Measurements from ENCODE around the gene AGMAT.

Gene AGMAT

GRCh38 chr1:15621975-15622374 lies 37.1 kb upstream of the AGMAT start:
- H2AFZ ChIP-seq (ENCODE audit: low read depth, low read length, severe bottlenecking), result no peak overlapping the region
- H3K27ac ChIP-seq (ENCODE audit: low read depth, low read length), result no peak overlapping the region
- no peaks in the 10 kb centered on the region for H3K9me2 ChIP-seq (replicated peaks; ENCODE audit: insufficient read depth, low read length)
- no peak overlapping the region for H3K4me2 ChIP-seq (ENCODE audit: low read depth, low read length, poor library complexity, severe bottlenecking)
- H3K27me3 ChIP-seq (ENCODE audit: low read length), result no peaks in the 10 kb centered on the region
- peaks cover 20% of the 10 kb centered on the region; the same call in 1 of the 2 replicates for H4K20me1 ChIP-seq (ENCODE audit: low read depth, low read length)
- no peaks in the 10 kb centered on the region for H3K9me3 ChIP-seq (ENCODE audit: insufficient read depth, low read length)
- peaks cover 96% of the 10 kb centered on the region for H3K79me2 ChIP-seq (ENCODE audit: insufficient read depth, low read length)
- H3K4me3 ChIP-seq (ENCODE audit: insufficient read depth, low read length, poor library complexity, severe bottlenecking), result no peak overlapping the region
- TF ChIP-seq CTCF (IDR thresholded peaks at IDR 0.05; ENCODE audit: insufficient read depth, low read length, poor library complexity, severe bottlenecking), result no peak
- no peak for TF ChIP-seq EZH2phosphoT487 (conservative IDR thresholded peaks at IDR 0.05; ENCODE audit: low read length)
- H3K36me3 ChIP-seq (ENCODE audit: low read length), result 0 out of 2 replicates have a peak, but pooled peaks cover 2% of the 10 kb centered on the region
- peaks cover 8% of the 10 kb centered on the region for H3F3A ChIP-seq (ENCODE audit: insufficient read depth)
- H3K9ac ChIP-seq (ENCODE audit: low read length), result no peak overlapping the region

GRCh38 chr1:15620902-15621682 lies 36.2 kb upstream of the AGMAT start:
- no peak for TF ChIP-seq EZH2phosphoT487 (conservative IDR thresholded peaks at IDR 0.05; ENCODE audit: low read length)
- no peak for TF ChIP-seq CTCF (IDR thresholded peaks at IDR 0.05; ENCODE audit: insufficient read depth, low read length, poor library complexity, severe bottlenecking)
- Histone ChIP-seq H3K79me2 (ENCODE audit: insufficient read depth, low read length) (peaks cover 87% of the 10 kb centered on the region), H3K4me2 (ENCODE audit: low read depth, low read length, poor library complexity, severe bottlenecking) (peak overlapping the region; percentile 31), H3K36me3 (ENCODE audit: low read length) (no peaks in the 10 kb centered on the region), H3K9me3 (ENCODE audit: insufficient read depth, low read length) (no peaks in the 10 kb centered on the region), H3K9me2 (replicated peaks; ENCODE audit: insufficient read depth, low read length) (no peaks in the 10 kb centered on the region), H3K4me3 (ENCODE audit: insufficient read depth, low read length, poor library complexity, severe bottlenecking) (no peak overlapping the region), H3K27ac (ENCODE audit: low read depth, low read length) (no peak overlapping the region), H3K9ac (ENCODE audit: low read length) (no peak overlapping the region), H4K20me1 (ENCODE audit: low read depth, low read length) (peaks cover 20% of the 10 kb centered on the region; the same call in 1 of the 2 replicates), H3K27me3 (ENCODE audit: low read length) (no peaks in the 10 kb centered on the region), H3F3A (ENCODE audit: insufficient read depth) (peaks cover 11% of the 10 kb centered on the region), H2AFZ (ENCODE audit: low read depth, low read length, severe bottlenecking) (no peak overlapping the region)

- no peaks in the 10 kb centered on the region for H3K27me3 ChIP-seq (ENCODE audit: low read length)
- peaks cover 18% of the 10 kb centered on the region; the same call in 1 of the 2 replicates for H4K20me1 ChIP-seq (ENCODE audit: low read depth, low read length)
- no peaks in the 10 kb centered on the region for H3K9me3 ChIP-seq (ENCODE audit: insufficient read depth, low read length)
- H3K27ac ChIP-seq (ENCODE audit: low read depth, low read length), result no peak overlapping the region
- H3K79me2 ChIP-seq (ENCODE audit: insufficient read depth, low read length), result peaks cover 77% of the 10 kb centered on the region
- no peak overlapping the region for H2AFZ ChIP-seq (ENCODE audit: low read depth, low read length, severe bottlenecking)
- H3K9me2 ChIP-seq (replicated peaks; ENCODE audit: insufficient read depth, low read length), result no peaks in the 10 kb centered on the region
- no peaks in the 10 kb centered on the region for H3K36me3 ChIP-seq (ENCODE audit: low read length)
- peak overlapping the region; percentile 31 for H3K4me2 ChIP-seq (ENCODE audit: low read depth, low read length, poor library complexity, severe bottlenecking)
- peaks cover 11% of the 10 kb centered on the region for H3F3A ChIP-seq (ENCODE audit: insufficient read depth)
- no peak overlapping the region for H3K9ac ChIP-seq (ENCODE audit: low read length)
- TF ChIP-seq EZH2phosphoT487 (conservative IDR thresholded peaks at IDR 0.05; ENCODE audit: low read length) (no peak), CTCF (IDR thresholded peaks at IDR 0.05; ENCODE audit: insufficient read depth, low read length, poor library complexity, severe bottlenecking) (no peak)
- no peak overlapping the region for H3K4me3 ChIP-seq (ENCODE audit: insufficient read depth, low read length, poor library complexity, severe bottlenecking)
These were observed 35.3 kb upstream of the AGMAT start for GRCh38 chr1:15620155-15620545.

All from SU-DHL-6 (cell line).